ENCODE data around the gene KAZN.

Gene KAZN

DNA sequence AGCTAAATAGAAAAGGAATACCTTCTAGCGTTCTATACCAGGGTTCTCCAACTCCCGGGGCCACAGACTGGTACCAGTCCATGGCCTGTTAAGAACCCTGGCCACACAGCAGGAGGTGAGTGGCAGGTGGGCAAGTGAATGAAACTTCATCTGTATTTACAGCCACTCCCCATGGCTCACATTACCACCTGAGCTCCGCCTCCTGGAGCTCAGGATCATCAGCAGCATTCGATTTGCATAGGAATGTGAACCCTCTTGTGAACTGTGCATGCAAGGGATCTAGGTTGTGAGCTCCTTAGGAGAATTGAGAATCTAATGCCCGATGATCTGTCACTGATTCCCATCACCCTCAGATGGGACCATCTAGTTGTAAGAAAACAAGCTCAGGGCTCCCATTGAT is 107.3 kb downstream of the KAZN start:
- Histone ChIP-seq H3K36me3 (ENCODE audit: control insufficient read depth, insufficient read depth, low read length) (no peaks in the 10 kb centered on the region), H3K27me3 (replicated peaks; ENCODE audit: control insufficient read depth, insufficient read depth, low read length) (no peaks in the 10 kb centered on the region; the same call in 1 of the 2 replicates), H3K4me3 (replicated peaks; ENCODE audit: low read depth, low read length) (no peak overlapping the region)
- TF ChIP-seq, protein P1, sequence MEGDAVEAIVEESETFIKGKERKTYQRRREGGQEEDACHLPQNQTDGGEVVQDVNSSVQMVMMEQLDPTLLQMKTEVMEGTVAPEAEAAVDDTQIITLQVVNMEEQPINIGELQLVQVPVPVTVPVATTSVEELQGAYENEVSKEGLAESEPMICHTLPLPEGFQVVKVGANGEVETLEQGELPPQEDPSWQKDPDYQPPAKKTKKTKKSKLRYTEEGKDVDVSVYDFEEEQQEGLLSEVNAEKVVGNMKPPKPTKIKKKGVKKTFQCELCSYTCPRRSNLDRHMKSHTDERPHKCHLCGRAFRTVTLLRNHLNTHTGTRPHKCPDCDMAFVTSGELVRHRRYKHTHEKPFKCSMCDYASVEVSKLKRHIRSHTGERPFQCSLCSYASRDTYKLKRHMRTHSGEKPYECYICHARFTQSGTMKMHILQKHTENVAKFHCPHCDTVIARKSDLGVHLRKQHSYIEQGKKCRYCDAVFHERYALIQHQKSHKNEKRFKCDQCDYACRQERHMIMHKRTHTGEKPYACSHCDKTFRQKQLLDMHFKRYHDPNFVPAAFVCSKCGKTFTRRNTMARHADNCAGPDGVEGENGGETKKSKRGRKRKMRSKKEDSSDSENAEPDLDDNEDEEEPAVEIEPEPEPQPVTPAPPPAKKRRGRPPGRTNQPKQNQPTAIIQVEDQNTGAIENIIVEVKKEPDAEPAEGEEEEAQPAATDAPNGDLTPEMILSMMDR (IDR thresholded peaks at IDR 0.05; ENCODE audit: insufficient read depth, low read length, poor library complexity, severe bottlenecking): no peak
- no peak for DNase-seq (ENCODE audit: extremely low read depth, insufficient read length)

DNA sequence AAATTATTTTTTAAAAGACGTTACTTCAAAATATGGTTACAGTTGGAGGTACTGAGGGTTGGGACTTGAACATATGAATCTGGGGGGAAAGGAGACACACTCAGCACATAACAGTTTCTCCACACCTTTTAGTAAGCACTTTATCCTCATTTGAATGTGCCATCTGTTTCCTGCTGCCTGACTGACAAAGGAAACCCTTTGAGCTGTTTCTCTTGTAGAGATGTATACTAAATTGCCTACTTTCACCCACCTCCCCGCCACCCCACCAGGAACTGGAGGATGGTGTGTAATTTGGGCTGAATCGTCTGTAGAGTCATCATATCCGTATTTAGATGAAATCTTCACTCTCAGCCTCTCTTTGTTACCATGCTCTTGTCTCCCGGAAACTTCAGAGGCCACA is 108.1 kb downstream of the KAZN start:
- no peak overlapping the region for H3K4me3 ChIP-seq (replicated peaks; ENCODE audit: low read depth, low read length)
- no peak for DNase-seq (ENCODE audit: extremely low read depth, insufficient read length)
- no peaks in the 10 kb centered on the region for H3K36me3 ChIP-seq (ENCODE audit: control insufficient read depth, insufficient read depth, low read length)
- TF ChIP-seq, protein P1 (IDR thresholded peaks at IDR 0.05; ENCODE audit: insufficient read depth, low read length, poor library complexity, severe bottlenecking): no peak
- no peaks in the 10 kb centered on the region; the same call in 1 of the 2 replicates for H3K27me3 ChIP-seq (replicated peaks; ENCODE audit: control insufficient read depth, insufficient read depth, low read length)

DNA sequence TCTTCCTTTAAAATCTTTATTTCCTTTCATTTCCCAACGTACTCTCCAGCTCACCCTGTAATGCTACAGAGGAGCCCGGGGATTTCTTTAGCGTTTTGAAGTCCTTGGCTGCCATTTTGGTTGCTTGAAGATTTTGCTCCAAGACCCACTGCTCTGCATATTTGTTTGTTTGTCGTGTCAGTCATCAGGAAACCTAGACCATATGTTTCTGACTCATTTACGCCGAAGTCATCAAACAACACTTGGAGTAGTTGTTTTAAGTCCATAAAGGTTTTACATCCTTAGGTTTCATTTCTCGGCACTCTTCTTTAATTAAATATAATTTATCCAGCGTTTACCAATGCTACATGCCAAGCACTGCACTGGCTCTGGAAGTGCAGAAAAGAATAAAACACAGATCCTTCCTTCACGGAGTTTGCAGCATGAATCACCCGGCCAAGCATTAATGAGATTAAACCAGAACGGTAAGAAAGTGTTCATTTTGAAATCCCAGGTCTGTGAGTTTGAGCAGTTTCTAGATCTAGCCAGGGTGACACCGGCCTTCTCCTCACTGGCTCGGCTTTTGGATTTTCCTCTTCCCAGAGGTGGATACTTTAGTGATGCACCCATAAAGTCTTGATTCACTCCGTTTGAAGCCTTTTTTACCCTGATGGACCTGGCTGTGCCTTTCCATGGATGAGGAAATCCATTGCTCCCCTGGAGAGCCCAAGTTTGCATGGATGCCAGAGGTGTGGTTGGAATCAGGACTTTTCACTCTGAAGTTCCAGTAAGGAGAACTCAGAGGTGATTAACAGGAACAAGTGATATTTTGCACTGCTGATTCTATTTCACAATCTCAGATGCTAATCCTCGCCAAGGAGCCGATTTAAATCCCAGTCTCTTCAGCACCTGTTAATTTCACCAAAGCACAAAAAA is 109.3 kb downstream of the KAZN start:
- DNase-seq (ENCODE audit: extremely low read depth, insufficient read length): no peak
- TF ChIP-seq, protein P1 (IDR thresholded peaks at IDR 0.05; ENCODE audit: insufficient read depth, low read length, poor library complexity, severe bottlenecking): no peak
- H3K36me3 ChIP-seq (ENCODE audit: control insufficient read depth, insufficient read depth, low read length): no peaks in the 10 kb centered on the region
- no peak overlapping the region for H3K4me3 ChIP-seq (replicated peaks; ENCODE audit: low read depth, low read length)
- H3K27me3 ChIP-seq (replicated peaks; ENCODE audit: control insufficient read depth, insufficient read depth, low read length): no peaks in the 10 kb centered on the region; the same call in 1 of the 2 replicates

DNA sequence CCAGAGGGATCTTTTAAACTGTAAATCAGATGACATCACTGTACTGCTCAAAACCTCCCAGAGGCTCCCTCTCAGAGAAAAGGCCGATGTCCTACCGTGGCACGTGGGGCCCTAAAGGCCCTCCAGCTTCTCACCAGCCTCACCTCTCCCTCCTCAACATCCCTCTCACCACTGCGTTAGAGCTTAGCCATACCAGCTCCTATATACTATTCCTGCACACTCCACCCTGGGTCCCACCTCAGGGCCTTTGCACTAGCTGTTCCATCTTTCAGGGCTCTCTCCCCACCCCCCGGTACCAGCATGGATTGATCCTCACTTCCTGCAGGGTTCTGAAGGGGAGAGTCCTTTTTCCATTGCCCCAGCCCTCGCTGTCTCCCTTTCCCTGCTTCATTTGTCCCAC is 111.8 kb downstream of the KAZN start:
- TF ChIP-seq, protein P1 (IDR thresholded peaks at IDR 0.05; ENCODE audit: insufficient read depth, low read length, poor library complexity, severe bottlenecking): no peak

DNA sequence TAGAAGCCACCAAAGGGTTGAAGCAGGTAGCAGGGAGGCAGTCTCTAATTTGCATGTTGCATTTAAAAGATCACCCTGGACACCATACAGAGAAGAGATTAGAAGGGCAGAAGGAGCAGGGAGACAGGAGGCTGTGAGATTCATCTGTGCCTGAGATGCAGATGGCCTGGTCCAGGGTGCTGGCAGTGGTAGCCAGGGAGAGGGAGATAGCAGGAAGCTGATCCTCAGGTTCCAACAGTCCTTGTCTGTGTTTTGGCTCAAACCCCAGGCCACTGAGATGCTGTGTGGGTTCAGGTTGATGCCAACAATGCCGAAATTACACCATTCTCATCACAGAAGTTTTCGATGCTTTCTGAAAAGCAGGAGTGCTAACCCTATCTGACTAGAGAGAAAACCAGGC is 113.7 kb downstream of the KAZN start:
- Histone ChIP-seq H3K4me3 (replicated peaks; ENCODE audit: low read depth, low read length) (no peak overlapping the region), H3K27me3 (replicated peaks; ENCODE audit: control insufficient read depth, insufficient read depth, low read length) (peaks cover 1% of the 10 kb centered on the region; the same call in 1 of the 2 replicates), H3K36me3 (ENCODE audit: control insufficient read depth, insufficient read depth, low read length) (no peaks in the 10 kb centered on the region)
- TF ChIP-seq, protein P1 (IDR thresholded peaks at IDR 0.05; ENCODE audit: insufficient read depth, low read length, poor library complexity, severe bottlenecking): no peak
- DNase-seq (ENCODE audit: extremely low read depth, insufficient read length): no peak

More for the DNA sequence above, 111.8 kb downstream of the KAZN start:
- Histone ChIP-seq H3K4me3 (replicated peaks; ENCODE audit: low read depth, low read length) (no peak overlapping the region), H3K27me3 (replicated peaks; ENCODE audit: control insufficient read depth, insufficient read depth, low read length) (no peaks in the 10 kb centered on the region; the same call in 1 of the 2 replicates), H3K36me3 (ENCODE audit: control insufficient read depth, insufficient read depth, low read length) (no peaks in the 10 kb centered on the region)
- DNase-seq (ENCODE audit: extremely low read depth, insufficient read length): no peak
